ENCODE data around the gene DEFB125. TPM values are rescaled to one million over a fixed set of nuclear protein-coding genes. Genes with fewer than 3 reads are reported as not detected.
"Not testable (repeated sequence)": the region's sequence is repeated elsewhere in the genome, so short reads cannot be mapped to it uniquely, and the experiment has no call there.

DEFB125 gene, protein sequence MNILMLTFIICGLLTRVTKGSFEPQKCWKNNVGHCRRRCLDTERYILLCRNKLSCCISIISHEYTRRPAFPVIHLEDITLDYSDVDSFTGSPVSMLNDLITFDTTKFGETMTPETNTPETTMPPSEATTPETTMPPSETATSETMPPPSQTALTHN
- not detected in 2 replicates for total RNA-seq (2014; rRNA removed; shearing (Covaris generic))

GRCh38 chr20:87401-87800 is at the start of gene DEFB125:
DEFB125 (plus strand) TSS chr20:87672; CDS start chr20:87710, 38 bp downstream.
- in situ Hi-C loops (cut with HindIII; ENCODE audit: low sequenced_read_pairs) = no loop called here
- no peak for DNase-seq (ENCODE audit: low spot score)

GRCh38 chr20:60035-60918 is 27.2 kb upstream of the DEFB125 start:
- no peak for DNase-seq (ENCODE audit: low spot score)
- in situ Hi-C loops (cut with HindIII; ENCODE audit: low sequenced_read_pairs) = no loop called here

DNA sequence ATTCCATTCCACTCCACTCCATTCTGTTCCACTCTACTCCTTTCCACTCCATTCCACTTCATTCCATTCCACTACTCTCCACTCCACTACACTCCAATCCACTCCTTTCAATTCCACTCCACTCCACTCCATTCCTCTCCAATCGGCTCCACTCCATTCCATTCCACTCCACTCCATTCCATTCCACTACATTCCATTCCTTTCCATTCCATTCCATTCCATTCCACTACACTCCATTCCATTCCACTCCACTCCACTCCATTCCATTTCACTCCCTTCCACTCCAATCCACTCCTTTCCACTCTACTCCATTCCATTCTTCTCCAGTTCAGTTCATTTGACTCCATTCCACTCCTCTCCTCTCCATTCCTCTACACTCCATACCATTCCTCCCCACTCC is 26.2 kb upstream of the DEFB125 start:
- in situ Hi-C loops (cut with HindIII; ENCODE audit: low sequenced_read_pairs) = no loop called here

GRCh38 chr20:61757-62156 is 25.7 kb upstream of the DEFB125 start:
- in situ Hi-C loops (cut with HindIII; ENCODE audit: low sequenced_read_pairs) = no loop called here
- no peak for DNase-seq (ENCODE audit: low spot score)

More for the DNA sequence above, 26.2 kb upstream of the DEFB125 start:
- no peak for DNase-seq (ENCODE audit: low spot score)

GRCh38 chr20:62487-62886 is 25.0 kb upstream of the DEFB125 start:
- in situ Hi-C loops (cut with HindIII; ENCODE audit: low sequenced_read_pairs) = no loop called here
- DNase-seq (ENCODE audit: low spot score) = no peak

GRCh38 chr20:64026-64603 is 23.4 kb upstream of the DEFB125 start:
- DNase-seq (ENCODE audit: low spot score) = no peak
- in situ Hi-C loops (cut with HindIII; ENCODE audit: low sequenced_read_pairs) = no loop called here

GRCh38 chr20:64766-65322 is 22.6 kb upstream of the DEFB125 start:
- DNase-seq (ENCODE audit: low spot score) = no peak
- in situ Hi-C loops (cut with HindIII; ENCODE audit: low sequenced_read_pairs) = no loop called here

GRCh38 chr20:77231-77630 is 10.2 kb upstream of the DEFB125 start:
- no peak for DNase-seq (ENCODE audit: low spot score)
- in situ Hi-C loops (cut with HindIII; ENCODE audit: low sequenced_read_pairs) = no loop called here

DNA sequence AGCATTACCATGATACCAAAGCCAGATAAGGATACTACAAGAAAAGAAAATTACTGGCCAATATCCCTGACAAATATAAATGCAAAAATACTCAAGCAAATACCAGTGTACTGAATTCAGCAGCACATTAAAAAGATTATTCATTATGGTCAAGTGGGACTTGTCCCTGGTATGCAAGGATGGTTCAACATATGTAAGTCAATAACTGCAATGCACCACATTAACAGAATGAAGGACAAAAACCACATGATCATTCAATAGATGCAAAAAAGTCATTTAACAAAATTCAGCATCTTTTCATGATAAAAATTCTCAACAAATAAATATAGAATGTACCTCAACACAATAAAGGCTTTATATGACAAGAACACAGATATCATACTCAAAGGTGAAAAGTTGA is 9.1 kb upstream of the DEFB125 start:
- DNase-seq (ENCODE audit: low spot score) = no peak
- in situ Hi-C loops (cut with HindIII; ENCODE audit: low sequenced_read_pairs) = no loop called here

- in situ Hi-C loops (cut with HindIII; ENCODE audit: low sequenced_read_pairs) = no loop called here
These were observed 7.9 kb upstream of the DEFB125 start for GRCh38 chr20:79565-79964.

GRCh38 chr20:90651-91050 is 3.2 kb downstream of the DEFB125 start:
- in situ Hi-C loops (cut with HindIII; ENCODE audit: low sequenced_read_pairs) = no loop called here
- DNase-seq (ENCODE audit: low spot score) = no peak

More at GRCh38 chr20:79565-79964, 7.9 kb upstream of the DEFB125 start:
- DNase-seq (ENCODE audit: low spot score) = no peak

DNA sequence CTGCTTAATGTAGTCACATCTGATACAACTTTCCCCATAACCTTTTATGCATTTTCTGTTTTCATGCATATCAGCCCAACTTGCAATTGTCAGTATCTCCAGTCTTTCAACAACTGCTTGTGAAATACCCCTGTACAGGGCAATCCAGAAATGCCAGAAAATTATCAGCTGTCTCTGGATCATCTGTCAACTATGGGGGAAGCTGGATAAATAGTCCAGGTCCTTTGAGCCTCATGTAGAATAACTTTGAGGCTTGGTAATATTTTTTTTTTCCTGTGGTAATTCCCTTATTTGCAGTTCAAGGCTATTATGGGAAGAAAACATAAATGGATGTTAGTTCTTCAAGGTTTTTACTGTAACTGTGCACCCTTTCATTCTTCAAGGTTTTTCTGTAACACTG is 6.2 kb downstream of the DEFB125 start:
- in situ Hi-C loops (cut with HindIII; ENCODE audit: low sequenced_read_pairs) = no loop called here
- DNase-seq (ENCODE audit: low spot score) = no peak

GRCh38 chr20:95215-95614 is 7.7 kb downstream of the DEFB125 start:
- in situ Hi-C loops (cut with HindIII; ENCODE audit: low sequenced_read_pairs) = no loop called here
- no peak for DNase-seq (ENCODE audit: low spot score)

GRCh38 chr20:97691-98090 is 10.2 kb downstream of the DEFB125 start:
- in situ Hi-C loops (cut with HindIII; ENCODE audit: low sequenced_read_pairs); DNase-seq (ENCODE audit: low spot score): not testable (repeated sequence)

- DNase-seq (ENCODE audit: low spot score) = no peak
These were observed 14.5 kb downstream of the DEFB125 start for GRCh38 chr20:101975-102374.

GRCh38 chr20:103456-103855 is 16.0 kb downstream of the DEFB125 start:
- in situ Hi-C loops (cut with HindIII; ENCODE audit: low sequenced_read_pairs) = no loop called here
- no peak for DNase-seq (ENCODE audit: low spot score)

More at GRCh38 chr20:101975-102374, 14.5 kb downstream of the DEFB125 start:
- in situ Hi-C loops (cut with HindIII; ENCODE audit: low sequenced_read_pairs) = no loop called here

DNA sequence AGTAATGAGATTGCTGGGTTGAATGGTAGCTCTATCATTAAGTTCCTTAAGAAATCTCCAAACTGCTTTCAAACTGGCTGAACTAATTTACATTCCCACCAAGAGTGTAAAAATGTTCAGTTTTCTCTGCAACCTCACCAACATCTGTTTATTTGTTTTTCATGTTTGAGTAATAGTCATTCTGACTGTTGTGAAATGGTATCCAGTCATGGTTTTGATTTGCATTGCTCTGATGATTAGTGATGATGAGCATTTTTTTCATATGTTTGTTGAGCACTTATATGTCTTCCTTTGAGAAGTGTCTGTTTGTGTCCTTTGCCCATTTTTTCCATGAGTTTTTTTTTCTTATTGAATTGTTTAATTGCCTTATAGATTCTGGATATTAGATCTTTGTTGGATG is 24.9 kb downstream of the DEFB125 start:
- no peak for DNase-seq (ENCODE audit: low spot score)
- in situ Hi-C loops (cut with HindIII; ENCODE audit: low sequenced_read_pairs) = no loop called here

DNA sequence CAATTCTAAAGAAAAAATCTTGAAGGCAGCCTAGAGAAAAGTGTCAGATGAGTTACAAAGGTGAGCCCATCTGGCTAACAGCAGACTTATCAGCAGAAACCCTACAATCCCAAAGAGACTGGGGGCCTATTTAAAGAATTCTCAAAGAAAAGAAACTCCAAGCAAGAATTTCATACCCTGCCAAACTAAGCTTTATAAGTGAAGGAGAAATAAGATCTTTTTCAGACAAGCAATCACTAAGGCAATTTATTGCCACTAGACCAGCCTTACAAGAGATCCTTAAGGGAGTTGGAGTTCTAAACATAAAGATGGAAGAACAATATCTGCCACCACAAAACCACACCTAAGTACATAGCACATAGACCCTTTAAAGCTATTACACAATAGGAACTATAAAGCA is 30.0 kb downstream of the DEFB125 start:
- DNase-seq (ENCODE audit: low spot score) = no peak
- in situ Hi-C loops (cut with HindIII; ENCODE audit: low sequenced_read_pairs) = no loop called here

- DNase-seq (ENCODE audit: low spot score); in situ Hi-C loops (cut with HindIII; ENCODE audit: low sequenced_read_pairs): not testable (repeated sequence)
These were observed 42.4 kb downstream of the DEFB125 start for GRCh38 chr20:129786-130323.

All from G401 (cell line).